ENCODE measurements around the gene KIAA1671. TPM values are rescaled to one million over a fixed set of nuclear protein-coding genes. Genes with fewer than 3 reads are reported as not detected.

The KIAA1671 gene
- total RNA-seq, 3 donors from 2014 or later = 71.3 to 131 (median 88.9) TPM

- DNase-seq (peak; percentile 35 to 75 (median 59)), ATAC-seq (peak; percentile 29)
- Histone ChIP-seq H3K4me3 (no peak overlapping the region), H3K9me3 (no peaks in the 10 kb centered on the region), H3K36me3 (ENCODE audit: low read depth) (no peaks in the 10 kb centered on the region), H3K4me1 (ENCODE audit: low read depth) (peaks cover 36% of the 10 kb centered on the region)
- no peak for TF ChIP-seq CTCF (IDR thresholded peaks at IDR 0.05)
- intact Hi-C loops (cut with DNase I, micrococcal nuclease) = no loop called here
Measured at GRCh38 chr22:25113316-25113721, 160.8 kb downstream of the KIAA1671 start.

DNA sequence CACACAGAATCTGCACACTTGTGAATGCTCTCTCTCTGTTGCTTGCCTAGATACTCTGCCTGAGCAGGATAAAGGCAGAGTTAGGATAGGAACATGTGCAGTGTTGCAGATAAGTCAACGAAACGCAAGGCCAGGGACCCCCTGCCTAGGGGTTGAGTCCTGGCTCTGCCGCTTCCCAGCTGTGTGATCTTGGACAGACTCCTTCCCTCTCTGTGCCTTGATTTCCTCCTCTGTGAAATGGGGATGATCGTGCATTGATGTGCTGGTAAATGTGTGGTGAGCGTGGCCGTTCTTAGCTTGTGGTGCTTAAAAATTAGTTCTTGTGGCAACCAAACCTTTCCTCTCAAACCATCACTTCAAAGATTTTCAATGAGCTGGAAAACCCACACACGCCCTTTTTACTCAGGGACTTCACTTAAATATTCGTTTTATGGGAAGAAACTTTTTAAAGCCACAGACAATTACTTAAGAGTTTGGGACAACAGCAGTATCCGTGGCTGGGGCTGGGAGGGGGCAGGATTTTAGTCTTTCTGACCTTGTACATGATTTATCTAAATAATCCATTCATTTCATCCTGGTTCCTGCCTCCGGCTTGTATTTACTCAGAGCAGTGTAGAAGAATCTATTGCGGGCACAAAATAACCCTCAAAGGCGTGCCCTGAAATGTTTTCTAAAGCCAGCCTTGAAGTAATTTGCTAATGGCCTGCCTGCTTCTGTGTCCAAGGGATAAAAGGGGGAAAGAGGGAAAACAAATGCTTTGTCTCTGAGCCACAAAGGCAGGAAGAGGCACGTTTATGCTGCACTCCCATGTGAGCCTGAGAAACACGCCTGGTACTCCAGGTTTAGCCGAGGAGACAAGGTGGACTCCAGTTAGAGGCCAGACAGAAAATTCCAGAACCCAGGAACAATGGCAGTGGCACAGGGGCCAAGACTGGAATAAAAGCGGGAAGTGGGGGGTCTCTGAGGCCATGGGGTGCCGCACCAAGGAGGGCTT, 162.2 kb downstream of the KIAA1671 start:
- intact Hi-C loops (cut with DNase I, micrococcal nuclease) = no loop called here
- DNase-seq (peak in 1 of 3 donors; percentile 28), ATAC-seq (no peak)
- Histone ChIP-seq H3K4me3 (no peak overlapping the region), H3K36me3 (ENCODE audit: low read depth) (no peaks in the 10 kb centered on the region), H3K9me3 (no peaks in the 10 kb centered on the region), H3K4me1 (ENCODE audit: low read depth) (peaks cover 39% of the 10 kb centered on the region)
- TF ChIP-seq CTCF (IDR thresholded peaks at IDR 0.05) = no peak

DNA sequence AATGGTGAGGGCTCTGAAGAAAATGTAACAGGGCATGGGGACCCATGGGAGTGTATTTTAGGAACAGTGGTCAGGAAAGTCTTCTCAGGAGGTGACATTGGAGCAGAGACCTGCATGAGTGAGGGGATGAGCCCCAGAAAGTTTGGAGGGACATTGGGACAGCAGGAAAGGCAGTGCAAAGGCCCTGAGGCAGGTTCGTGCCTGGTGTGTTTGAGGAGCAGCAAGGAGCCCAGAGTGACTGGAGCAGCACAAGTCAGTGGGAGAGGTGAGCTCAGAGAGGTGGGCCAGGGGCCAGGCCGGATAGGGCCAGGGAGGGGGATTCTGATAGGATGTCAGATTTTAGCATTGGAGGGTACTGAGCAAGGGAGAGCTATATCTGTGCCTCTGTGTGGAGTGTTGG, 167.1 kb downstream of the KIAA1671 start:
- no peak for TF ChIP-seq CTCF (IDR thresholded peaks at IDR 0.05)
- intact Hi-C loops (cut with DNase I, micrococcal nuclease) = no loop called here
- H3K4me3 ChIP-seq = no peak overlapping the region
- peak in 1 of 3 donors; percentile 47 for DNase-seq
- H3K4me1 ChIP-seq (ENCODE audit: low read depth) = peaks cover 18% of the 10 kb centered on the region
- no peak for ATAC-seq
- H3K36me3 ChIP-seq (ENCODE audit: low read depth) = no peaks in the 10 kb centered on the region
- H3K9me3 ChIP-seq = no peaks in the 10 kb centered on the region

DNA sequence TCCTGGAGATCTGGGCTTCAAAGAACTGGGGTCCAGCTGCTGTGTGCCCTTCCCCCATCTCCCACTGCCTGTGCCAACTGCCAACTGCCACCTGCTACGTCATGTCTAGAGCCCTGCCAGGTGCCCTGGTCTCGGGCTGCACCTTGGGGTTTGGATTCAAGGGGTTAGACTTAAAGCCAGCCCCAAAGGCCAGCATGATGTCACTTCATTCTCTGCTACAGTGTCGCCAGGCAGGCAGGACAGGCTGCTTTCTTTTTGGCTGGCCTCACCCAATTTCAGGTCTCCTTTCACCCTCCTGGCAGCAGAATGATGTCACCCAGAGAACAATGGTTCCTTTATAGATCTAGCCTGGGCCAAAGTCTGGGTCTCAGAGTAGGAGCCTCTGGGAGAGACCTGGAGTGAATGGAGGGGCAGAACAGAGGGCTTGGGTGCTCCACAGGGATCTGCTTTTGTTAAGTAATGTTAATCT, 167.6 kb downstream of the KIAA1671 start:
- TF ChIP-seq CTCF (IDR thresholded peaks at IDR 0.05) = no peak
- intact Hi-C loops (cut with DNase I, micrococcal nuclease) = no loop called here
- no peaks in the 10 kb centered on the region for H3K36me3 ChIP-seq (ENCODE audit: low read depth)
- peaks cover 13% of the 10 kb centered on the region for H3K4me1 ChIP-seq (ENCODE audit: low read depth)
- no peak overlapping the region for H3K4me3 ChIP-seq
- ATAC-seq (peak; percentile 89), DNase-seq (peak; percentile 61 to 74 (median 69))
- H3K9me3 ChIP-seq = no peaks in the 10 kb centered on the region

- Histone ChIP-seq H3K9me3 (no peaks in the 10 kb centered on the region), H3K36me3 (ENCODE audit: low read depth) (no peaks in the 10 kb centered on the region), H3K4me3 (no peak overlapping the region), H3K4me1 (ENCODE audit: low read depth) (peaks cover 12% of the 10 kb centered on the region)
- intact Hi-C loops (cut with DNase I, micrococcal nuclease) = no loop called here
- TF ChIP-seq CTCF (IDR thresholded peaks at IDR 0.05) = no peak
- peak; percentile 52 to 67 (median 57) for DNase-seq
- ATAC-seq = peak; percentile 68
Measured at GRCh38 chr22:25120761-25121212, 168.3 kb downstream of the KIAA1671 start.
